ENCODE measurements around the gene SKIDA1. TPM values are rescaled to one million over a fixed set of nuclear protein-coding genes. Genes with fewer than 3 reads are reported as not detected.

SKIDA1 gene
- total RNA-seq, 1 experiment from 2014 or later, result 9.3 TPM

DNA sequence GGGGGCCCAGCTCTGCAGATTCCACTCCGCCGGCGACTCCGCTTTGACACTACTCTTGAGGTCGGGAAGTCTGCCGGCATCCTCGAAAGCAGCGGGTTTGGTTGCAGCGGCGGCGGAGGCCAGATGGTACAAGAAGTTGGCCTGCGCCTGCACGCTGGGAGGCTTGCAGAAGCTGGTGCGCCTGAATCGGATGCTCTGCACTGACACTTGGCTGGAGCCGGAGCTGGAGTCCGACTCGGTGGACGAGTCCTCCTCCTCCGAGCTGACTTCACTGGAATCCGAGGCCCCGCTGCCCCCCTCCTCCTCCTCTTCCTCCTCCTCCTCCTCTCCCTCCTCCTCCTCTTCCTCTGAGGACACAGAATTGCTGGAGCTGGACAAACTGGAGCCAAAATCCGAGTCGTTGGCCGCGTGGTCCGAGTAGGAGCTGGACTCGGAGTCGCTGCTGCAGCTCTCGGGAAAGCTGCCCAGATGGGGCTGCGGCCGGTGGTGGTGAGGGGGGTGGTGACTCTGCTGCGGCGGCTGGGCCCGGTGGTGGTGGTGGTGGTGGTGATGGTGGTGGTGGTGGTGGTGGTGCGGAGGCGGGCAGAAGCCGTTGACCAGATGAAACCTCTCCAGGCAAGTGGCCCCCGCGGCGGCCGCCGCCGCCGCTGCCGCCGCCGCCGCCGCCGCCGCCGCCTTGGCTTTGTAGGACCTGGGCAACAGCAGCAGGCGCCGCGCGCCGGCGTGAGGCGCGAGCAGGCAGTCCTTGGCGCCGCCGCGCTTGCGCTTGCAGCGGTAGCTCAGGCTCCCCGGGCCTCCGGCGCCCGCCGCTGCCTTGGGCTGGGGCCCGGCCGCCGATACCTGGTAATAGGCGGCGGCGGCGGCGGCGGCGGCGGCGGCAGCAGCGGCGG, 9.0 kb downstream of the SKIDA1 start:
- CTCF ChIA-PET, result interaction anchor here (0.6 kb wide), 1 partner anchor 56 kb away, joined by 3 read pairs; no protein-coding TSS in a partner anchor

GRCh38 chr10:21515361-21516241, 9.9 kb downstream of the SKIDA1 start:
- no peaks in the 10 kb centered on the region for H3K27me3 ChIP-seq (ENCODE audit: control insufficient read depth, insufficient read depth, low read length)
- no peak for DNase-seq (ENCODE audit: low read depth, low spot score)
- in situ Hi-C loops (cut with HindIII; ENCODE audit: low pct_unique_long_range_greater_than_20kb, low sequenced_read_pairs), result no loop called here
- no peaks in the 10 kb centered on the region; the same call in 1 of the 2 replicates for H3K36me3 ChIP-seq (ENCODE audit: control insufficient read depth, insufficient read depth, low read length)
- POLR2A ChIA-PET, result interaction anchor here (0.6 kb wide), 2 partner anchors 346 to 808 kb away, joined by 5 to 7 read pairs; no protein-coding TSS in a partner anchor
- ATAC-seq, result peak; percentile 3; the same call in 1 of the 2 replicates
- CTCF ChIA-PET, result no interaction called here
- H3K4me3 ChIP-seq (ENCODE audit: low read depth in 2 of 2, low read length in 2 of 2), result peak overlapping the region; percentile 62
- H3K9me3 ChIP-seq (ENCODE audit: control insufficient read depth, insufficient read depth, low read depth, low read length), result no peaks in the 10 kb centered on the region
- H3K27ac ChIP-seq (ENCODE audit: low read length), result peak overlapping the region; percentile 95
- peaks cover 23% of the 10 kb centered on the region for H3K4me1 ChIP-seq (ENCODE audit: control insufficient read depth, insufficient read depth, low read length)
- intact Hi-C loops (cut with micrococcal nuclease; ENCODE audit: unreplicated experiment), result no loop called here
- TF ChIP-seq TCF7L2 (IDR thresholded peaks at IDR 0.05; ENCODE audit: low read depth, low read length) (peak; percentile 51; the same call in 1 of the 2 replicates), CTCF (IDR thresholded peaks at IDR 0.05) (no peak), SIN3A (IDR thresholded peaks at IDR 0.05; ENCODE audit: borderline replicate concordance, insufficient read depth, low read depth, low read length) (0 out of 2 replicates have a peak, but pooled peaks have one; percentile 7)
- no TSS peak for BruUV-seq (replicated peaks)

More for the DNA sequence above, 9.0 kb downstream of the SKIDA1 start:
- intact Hi-C loops (cut with micrococcal nuclease; ENCODE audit: unreplicated experiment) (no loop called here), in situ Hi-C loops (cut with HindIII; ENCODE audit: low pct_unique_long_range_greater_than_20kb, low sequenced_read_pairs) (no loop called here)
- DNase-seq (ENCODE audit: low read depth, low spot score), result no peak
- POLR2A ChIA-PET, result interaction anchor here (0.6 kb wide), 4 partner anchors 90 to 807 kb away, joined by 5 to 16 read pairs (median 8); no protein-coding TSS in a partner anchor
- H3K27ac ChIP-seq (ENCODE audit: low read length), result peak overlapping the region; percentile 95
- no peaks in the 10 kb centered on the region for H3K9me3 ChIP-seq (ENCODE audit: control insufficient read depth, insufficient read depth, low read depth, low read length)
- BruUV-seq (replicated peaks), result no TSS peak
- TF ChIP-seq, protein P1, sequence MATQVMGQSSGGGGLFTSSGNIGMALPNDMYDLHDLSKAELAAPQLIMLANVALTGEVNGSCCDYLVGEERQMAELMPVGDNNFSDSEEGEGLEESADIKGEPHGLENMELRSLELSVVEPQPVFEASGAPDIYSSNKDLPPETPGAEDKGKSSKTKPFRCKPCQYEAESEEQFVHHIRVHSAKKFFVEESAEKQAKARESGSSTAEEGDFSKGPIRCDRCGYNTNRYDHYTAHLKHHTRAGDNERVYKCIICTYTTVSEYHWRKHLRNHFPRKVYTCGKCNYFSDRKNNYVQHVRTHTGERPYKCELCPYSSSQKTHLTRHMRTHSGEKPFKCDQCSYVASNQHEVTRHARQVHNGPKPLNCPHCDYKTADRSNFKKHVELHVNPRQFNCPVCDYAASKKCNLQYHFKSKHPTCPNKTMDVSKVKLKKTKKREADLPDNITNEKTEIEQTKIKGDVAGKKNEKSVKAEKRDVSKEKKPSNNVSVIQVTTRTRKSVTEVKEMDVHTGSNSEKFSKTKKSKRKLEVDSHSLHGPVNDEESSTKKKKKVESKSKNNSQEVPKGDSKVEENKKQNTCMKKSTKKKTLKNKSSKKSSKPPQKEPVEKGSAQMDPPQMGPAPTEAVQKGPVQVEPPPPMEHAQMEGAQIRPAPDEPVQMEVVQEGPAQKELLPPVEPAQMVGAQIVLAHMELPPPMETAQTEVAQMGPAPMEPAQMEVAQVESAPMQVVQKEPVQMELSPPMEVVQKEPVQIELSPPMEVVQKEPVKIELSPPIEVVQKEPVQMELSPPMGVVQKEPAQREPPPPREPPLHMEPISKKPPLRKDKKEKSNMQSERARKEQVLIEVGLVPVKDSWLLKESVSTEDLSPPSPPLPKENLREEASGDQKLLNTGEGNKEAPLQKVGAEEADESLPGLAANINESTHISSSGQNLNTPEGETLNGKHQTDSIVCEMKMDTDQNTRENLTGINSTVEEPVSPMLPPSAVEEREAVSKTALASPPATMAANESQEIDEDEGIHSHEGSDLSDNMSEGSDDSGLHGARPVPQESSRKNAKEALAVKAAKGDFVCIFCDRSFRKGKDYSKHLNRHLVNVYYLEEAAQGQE (IDR thresholded peaks at IDR 0.05; ENCODE audit: insufficient read depth in 1 of 2, low read depth in 2 of 2, low read length in 1 of 2), result no peak
- TF ChIP-seq POLR2AphosphoS5 (IDR thresholded peaks at IDR 0.05; ENCODE audit: low read depth, low read length), result no peak
- peak; percentile 10; the same call in 1 of the 2 replicates for TF ChIP-seq TCF7L2 (IDR thresholded peaks at IDR 0.05; ENCODE audit: low read depth, low read length)
- H3K27me3 ChIP-seq (ENCODE audit: control insufficient read depth, insufficient read depth, low read length), result no peaks in the 10 kb centered on the region
- no peaks in the 10 kb centered on the region; the same call in 1 of the 2 replicates for H3K36me3 ChIP-seq (ENCODE audit: control insufficient read depth, insufficient read depth, low read length)
- peaks cover 21% of the 10 kb centered on the region for H3K4me1 ChIP-seq (ENCODE audit: control insufficient read depth, insufficient read depth, low read length)
- H3K4me3 ChIP-seq (ENCODE audit: low read depth in 2 of 2, low read length in 2 of 2), result peak overlapping the region; percentile 62
- peak; percentile 47 for ATAC-seq
